Measurements from ENCODE around the gene TIMM50.
A peak's percentile ranks its signal among the peaks of the same experiment; 100 is the strongest.

TIMM50 gene

GRCh38 chr19:39502640-39503417, 22.2 kb downstream of the TIMM50 start:
- DNase-seq, result peak; percentile 93

- no peak for DNase-seq
These were observed 25.9 kb downstream of the TIMM50 start for GRCh38 chr19:39506598-39506943.

DNA sequence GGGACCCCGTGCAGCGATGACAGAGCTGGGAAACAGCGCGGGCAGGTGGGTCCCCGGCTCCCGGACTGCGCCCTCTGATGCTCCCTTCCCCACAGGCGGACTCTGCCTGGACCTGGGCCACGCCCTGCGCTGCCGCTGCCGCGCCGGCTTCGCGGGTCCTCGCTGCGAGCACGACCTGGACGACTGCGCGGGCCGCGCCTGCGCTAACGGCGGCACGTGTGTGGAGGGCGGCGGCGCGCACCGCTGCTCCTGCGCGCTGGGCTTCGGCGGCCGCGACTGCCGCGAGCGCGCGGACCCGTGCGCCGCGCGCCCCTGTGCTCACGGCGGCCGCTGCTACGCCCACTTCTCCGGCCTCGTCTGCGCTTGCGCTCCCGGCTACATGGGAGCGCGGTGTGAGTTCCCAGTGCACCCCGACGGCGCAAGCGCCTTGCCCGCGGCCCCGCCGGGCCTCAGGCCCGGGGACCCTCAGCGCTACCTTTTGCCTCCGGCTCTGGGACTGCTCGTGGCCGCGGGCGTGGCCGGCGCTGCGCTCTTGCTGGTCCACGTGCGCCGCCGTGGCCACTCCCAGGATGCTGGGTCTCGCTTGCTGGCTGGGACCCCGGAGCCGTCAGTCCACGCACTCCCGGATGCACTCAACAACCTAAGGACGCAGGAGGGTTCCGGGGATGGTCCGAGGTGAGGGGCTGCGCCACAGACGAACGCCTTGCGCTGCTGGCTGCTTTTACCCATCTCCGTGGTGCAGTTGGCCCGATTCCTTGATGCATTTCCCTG, 26.5 kb downstream of the TIMM50 start:
- peak; percentile 82 for DNase-seq

GRCh38 chr19:39507715-39508364, 27.2 kb downstream of the TIMM50 start:
- DNase-seq, result no peak

DNA sequence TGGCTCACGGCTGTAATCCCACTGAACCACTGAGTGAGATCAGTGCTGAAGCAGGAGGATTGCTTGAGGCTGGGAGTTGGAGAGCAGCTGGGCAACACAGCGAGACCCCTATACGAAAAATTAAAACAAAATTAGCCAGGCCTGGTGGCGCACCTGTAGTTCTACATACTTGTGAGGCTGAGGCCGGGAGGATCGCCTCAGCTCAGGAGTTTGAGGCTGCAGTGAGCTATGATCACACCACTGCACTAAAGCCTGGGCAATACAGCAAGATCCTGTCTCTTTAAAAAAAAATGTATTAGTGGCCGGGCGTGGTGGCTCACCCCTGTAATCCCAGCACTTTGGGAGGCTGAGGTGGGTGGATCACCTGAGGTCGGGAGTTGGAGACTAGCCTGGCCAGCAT, 28.0 kb downstream of the TIMM50 start:
- DNase-seq, result no peak

DNA sequence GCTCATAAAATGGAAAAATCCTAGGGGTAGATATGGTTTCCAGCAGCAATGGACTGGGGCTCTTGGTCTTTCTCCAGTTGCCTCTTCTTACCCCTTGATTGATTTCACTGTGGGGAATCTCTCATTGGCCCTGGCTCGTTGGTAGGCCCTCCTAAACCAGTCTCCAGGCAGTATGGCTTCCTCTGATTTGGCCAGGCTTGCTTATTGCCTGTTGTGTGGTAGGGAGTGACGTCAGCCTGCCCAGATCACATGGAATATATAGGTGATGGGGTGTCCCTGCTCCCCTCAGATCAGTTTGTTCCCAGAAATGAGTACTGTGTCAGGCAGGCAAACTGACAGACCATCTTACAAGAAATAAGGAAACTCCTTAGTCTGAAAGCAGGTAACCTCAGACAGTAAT, 28.6 kb downstream of the TIMM50 start:
- no peak for DNase-seq

DNA sequence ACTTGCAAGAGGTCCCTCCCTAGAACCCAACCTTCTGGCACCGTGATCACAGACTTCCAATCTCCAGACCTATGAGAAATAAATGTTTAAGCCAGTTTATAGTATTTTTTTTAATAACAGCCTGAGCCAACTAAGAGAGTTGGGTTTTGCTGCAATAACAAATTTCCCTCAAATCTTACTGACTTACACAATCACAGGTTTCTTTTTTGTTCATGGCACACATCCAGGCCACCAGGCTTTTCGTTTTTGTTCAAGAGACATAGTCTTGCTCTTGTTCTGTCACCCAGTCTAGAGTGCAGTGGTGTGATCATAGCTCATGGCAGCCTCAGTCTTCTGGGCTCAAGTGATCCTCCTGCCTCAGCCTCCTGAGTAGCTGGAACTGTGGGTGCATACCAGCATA, 32.4 kb downstream of the TIMM50 start:
- DNase-seq, result no peak

DNA sequence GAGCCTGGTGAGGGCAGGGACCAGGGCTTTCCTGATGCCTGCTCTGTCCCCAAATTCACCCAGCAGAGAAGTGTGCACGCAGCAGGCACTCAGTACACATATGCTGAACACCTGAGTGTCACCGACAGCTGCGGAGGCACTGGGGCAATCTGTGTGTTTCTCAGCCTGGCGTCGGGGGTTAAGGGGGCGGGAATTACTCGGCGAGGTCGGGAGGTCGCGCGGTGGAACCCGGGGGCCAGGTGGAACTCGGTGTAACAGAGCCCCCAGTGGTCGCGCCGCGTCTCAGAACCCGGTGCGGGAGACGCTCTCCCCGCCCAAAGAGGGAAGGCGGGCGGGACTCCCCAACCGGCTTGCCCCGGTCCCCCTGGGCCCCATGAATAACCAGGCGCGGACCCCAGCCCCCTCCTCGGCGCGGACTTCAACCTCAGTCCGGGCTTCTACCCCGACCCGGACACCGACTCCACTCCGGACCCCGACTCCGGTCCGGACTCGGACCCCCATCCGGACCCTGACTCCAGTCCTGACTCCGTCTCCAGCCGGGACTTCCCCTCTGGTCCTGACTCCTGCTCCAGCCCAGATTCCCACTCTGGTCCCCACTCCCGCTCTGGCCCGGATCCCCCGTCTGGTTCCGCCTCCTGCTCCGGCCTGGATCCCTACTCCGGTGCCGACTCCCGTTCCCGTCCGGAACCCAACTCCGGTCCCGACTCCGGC, 34.4 kb downstream of the TIMM50 start, which contains the start of gene SELENOV:
Gene SELENOV, plus strand, starts transcription at position 300 of the 711 bp plus-strand sequence. Its CDS starts 74 bp downstream, at position 374.
- DNase-seq, result no peak

DNA sequence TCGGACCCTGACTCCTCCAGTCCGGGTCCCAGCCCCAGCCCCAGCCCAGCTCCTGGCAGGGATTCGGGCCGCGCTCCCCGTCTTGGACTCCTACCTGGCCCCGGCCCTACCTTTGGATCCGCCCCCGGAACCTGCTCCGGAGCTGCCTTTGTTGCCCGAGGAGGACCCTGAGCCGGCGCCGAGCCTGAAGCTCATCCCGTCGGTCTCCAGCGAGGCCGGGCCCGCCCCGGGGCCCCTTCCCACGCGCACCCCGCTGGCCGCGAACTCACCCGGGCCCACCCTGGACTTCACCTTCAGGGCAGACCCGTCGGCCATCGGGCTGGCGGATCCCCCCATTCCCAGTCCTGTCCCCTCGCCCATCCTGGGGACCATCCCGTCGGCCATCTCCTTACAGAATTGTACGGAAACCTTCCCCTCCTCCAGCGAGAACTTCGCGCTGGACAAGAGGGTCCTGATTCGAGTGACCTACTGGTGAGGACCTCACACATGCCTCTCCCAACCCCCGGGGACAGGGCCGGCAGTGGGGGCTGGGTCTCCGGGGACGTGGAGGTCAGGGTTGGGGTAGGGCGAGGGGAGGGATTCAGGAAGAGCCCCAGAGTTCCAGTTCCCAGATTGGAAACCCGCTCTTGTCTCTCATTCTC, 35.0 kb downstream of the TIMM50 start:
- no peak for DNase-seq

DNA sequence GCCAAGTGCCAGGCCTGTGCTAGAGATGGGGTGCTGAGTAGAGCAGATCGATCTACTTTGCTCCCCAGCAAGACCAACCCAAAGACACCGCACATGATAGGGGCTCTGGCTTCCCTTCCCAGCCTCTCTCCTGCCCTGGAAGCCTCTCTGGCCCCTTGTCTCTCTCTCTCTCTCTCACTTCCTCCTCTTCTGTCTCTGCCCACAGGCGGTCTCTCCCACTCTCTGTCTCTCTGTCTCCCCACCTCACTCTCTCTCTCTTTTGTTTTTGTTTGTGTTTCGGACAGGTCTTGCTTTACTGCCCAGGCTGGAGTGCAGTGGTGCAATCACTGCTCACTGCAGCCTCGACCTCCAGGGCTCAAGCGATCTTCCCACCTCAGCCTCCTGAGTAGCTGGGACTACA, 35.6 kb downstream of the TIMM50 start:
- no peak for DNase-seq

DNA sequence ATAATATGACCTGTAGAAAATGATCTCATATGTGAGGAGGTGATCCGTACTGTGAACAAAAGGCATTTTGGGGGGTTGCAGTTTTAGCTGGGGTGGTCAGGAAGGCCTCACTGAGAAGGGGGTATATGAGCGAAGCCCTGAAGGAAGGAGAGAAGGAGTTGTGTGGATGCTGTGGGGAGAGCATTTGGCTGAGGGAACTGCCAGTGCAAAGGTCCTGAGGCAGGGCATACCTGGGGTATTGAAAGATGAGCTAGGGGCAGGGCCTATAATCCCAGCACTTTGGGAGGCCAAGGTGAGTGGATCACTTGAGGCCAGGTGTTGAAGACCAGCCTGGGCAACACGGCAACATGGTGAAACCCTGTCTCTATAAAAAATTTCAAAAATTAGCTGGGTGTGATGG, 36.8 kb downstream of the TIMM50 start:
- DNase-seq, result no peak

DNA sequence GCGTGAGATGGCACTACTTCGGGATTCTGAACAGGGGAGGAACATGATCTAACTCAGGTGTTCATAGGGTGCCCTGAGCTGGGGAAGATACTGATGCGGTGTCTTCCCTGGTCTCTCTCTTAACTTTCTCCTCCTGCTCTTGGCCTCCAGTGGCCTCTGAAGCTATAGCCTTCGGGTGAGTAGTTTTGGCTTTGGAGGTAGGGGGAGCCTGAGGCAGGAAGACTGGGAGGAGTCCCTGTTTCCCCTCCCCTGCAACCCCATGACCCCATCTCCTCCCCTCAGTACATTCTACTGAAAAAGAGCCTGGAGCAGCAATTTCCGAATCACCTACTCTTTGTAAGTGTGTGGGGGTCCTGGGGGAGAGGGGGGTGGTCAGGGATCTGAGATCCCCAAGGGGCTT, 37.8 kb downstream of the TIMM50 start:
- DNase-seq, result no peak

DNA sequence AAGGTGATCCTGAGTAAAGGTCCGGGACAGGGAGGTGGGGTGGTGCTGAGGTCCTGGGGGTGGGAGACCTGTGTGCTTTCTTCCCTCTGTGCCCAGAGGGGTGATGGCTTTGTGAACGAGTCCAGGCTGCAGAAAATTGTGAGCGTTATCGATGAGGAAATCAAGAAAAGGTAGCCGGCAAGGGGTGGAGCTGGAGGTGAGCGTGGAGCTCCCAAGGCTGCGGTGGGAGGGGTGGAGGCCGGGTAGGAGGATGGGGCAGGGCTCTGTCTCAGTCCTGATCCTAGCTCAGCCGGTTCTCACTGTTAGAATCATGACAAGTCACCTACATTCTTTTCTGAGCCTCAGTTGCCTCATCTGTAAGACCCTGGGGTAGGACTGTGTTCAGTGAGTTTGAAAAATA, 38.3 kb downstream of the TIMM50 start:
- no peak for DNase-seq

DNA sequence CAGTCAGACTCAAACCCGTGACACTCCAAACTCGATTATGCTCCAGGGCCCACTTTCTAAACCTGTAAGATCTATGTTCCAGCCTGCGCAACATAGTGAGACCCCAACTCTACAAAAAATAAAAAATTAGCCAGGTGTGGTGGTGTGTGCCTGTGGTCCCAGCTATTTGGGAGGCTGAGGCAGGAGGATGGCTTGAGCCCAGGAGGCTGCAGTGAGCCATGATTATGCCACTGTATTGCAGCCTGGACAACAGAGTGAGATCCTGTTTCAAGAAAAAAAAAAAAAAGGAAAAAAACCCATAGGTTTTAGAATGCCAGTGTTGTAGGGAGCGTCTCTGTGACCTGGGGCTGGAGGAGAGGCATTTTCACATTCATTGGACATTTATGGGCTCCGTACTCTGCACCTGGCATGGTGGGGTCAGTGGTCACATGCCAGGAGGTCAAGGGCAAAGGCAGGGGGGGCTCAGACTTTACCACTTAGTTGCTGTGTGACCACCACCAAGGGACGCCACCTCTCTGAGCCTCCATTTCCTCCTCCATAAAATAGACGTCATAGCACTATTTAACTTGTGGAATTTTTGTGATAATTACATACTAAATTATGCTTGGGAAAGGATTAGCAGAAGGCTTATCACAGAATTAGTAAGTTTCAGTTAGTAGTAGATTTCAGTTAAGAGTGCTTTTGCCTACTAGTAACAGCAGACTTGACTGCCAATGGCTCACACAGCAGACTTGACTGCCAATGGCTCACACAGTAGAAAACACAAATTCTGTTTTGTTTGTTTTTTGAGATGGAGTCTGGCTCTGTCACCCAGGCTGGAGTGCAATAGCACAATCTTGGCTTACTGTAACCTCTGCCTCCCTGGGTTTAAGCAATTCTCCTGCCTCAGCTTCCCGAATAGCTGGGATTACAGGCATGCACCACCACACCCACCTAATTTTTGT, 40.2 kb downstream of the TIMM50 start:
- DNase-seq, result peak; percentile 38

DNA sequence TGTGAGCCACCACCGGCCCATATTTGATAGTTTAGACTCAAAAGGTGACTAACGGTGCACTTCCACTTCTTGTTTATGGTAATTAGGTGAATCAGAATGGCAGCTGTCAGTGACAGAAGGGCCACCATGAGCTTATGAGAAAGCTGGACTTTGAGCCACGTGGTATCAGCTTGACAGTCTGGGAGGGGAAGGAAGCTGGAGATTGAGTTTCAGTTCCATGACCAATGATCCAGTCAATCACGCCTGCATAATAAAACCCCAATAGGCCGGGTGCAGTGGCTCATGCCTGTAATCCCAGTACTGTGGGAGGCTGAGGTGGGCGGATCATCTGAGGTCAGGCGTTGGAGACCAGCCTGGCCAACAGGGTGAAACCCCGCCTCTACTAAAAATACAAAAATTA, 43.9 kb downstream of the TIMM50 start:
- DNase-seq, result peak; percentile 21

GRCh38 chr19:39525205-39525604, 44.6 kb downstream of the TIMM50 start:
- peak; percentile 10 for DNase-seq

DNA sequence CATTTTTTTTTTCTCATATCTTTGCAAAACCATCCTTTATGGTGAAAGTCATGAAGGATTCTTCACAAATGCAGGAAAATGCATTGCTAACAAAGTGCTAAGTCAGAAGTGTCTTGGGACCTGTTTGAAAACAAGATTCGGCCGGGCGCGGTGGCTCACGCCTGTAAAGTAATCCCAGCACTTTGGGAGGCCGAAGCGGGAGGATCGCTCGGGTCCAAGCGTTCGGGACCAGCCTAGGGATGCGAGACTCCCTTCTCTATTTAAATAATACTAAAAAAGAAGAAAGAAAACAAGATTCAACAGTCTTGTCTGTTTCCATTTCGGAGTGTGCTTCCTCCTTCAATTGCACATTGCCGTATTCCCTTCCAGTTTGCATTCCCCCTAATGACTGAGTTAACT, 51.2 kb downstream of the TIMM50 start:
- DNase-seq, result no peak

DNA sequence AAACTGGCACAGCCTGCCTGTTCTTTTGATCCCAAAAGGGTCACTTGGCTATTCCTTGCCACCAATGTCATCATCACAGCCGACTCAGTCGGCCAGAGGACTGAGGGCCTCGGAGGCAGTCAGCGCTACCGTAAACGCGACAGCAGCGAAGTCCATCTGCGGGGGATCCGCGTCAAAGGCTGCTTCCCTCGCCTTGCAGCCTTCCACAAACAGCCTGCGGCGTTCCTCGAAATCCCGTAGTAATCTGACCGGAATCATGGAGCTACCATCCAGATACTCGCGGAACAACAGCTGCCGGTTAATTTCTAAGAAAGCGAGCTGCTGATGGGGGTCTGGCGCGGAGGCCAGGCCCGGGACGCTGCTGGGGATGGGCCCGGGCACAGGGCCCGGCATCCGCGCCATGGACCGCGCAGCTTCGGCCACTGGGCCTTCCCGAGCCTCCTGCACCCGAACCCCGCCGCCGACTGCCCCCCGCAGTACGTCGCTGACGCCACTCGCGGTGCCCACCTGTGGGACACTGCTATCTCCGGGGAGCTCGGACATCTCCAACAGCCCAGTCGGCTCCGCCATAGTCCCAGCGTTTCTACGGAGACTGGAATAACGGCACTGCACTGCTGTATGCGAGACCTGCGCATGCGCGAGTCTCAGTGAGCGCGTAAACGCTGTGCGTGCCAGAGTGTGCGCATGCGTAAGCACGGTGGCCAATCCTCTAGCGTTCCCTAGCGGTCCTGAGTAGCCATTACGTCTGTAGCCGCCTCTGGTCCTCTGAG, 51.8 kb downstream of the TIMM50 start, which contains the start of gene EID2B:
Gene EID2B, minus strand, starts transcription at position 620 of the 770 bp plus-strand sequence. Its CDS starts 50 bp downstream, at position 570.
- peak; percentile 97 for DNase-seq

- no peak for DNase-seq
These were observed 52.4 kb downstream of the TIMM50 start for GRCh38 chr19:39533003-39533512.

GRCh38 chr19:39533791-39534190, 53.2 kb downstream of the TIMM50 start:
- DNase-seq, result no peak
